Measurements from ENCODE around the gene SPAG8.

The SPAG8 gene

GRCh38 chr9:35839926-35840325 lies 27.9 kb upstream of the SPAG8 start:
- no peak for DNase-seq

GRCh38 chr9:35836595-35836994 lies 24.5 kb upstream of the SPAG8 start:
- DNase-seq, result no peak

GRCh38 chr9:35835766-35836165 lies 23.7 kb upstream of the SPAG8 start:
- DNase-seq, result no peak

GRCh38 chr9:35835216-35835632 lies 23.2 kb upstream of the SPAG8 start:
- DNase-seq, result no peak

GRCh38 chr9:35834260-35835215 lies 22.5 kb upstream of the SPAG8 start:
- no peak for DNase-seq

GRCh38 chr9:35832814-35833213 lies 20.8 kb upstream of the SPAG8 start:
- no peak for DNase-seq

GRCh38 chr9:35831040-35831439 lies 19.0 kb upstream of the SPAG8 start:
- DNase-seq, result no peak

GRCh38 chr9:35829764-35830096 lies 17.7 kb upstream of the SPAG8 start:
- no peak for DNase-seq

GRCh38 chr9:35829084-35829763 lies 17.2 kb upstream of the SPAG8 start, which contains the start of gene TMEM8B:
Gene TMEM8B, plus strand, starts transcription at chr9:35829228. Its CDS starts 220 bp downstream, at chr9:35829448.
- DNase-seq, result peak; percentile 93

GRCh38 chr9:35828716-35829083 lies 16.6 kb upstream of the SPAG8 start, which contains the start of gene FAM221B:
Gene FAM221B, minus strand, starts transcription at chr9:35828732. Its CDS starts 2,571 bp downstream, at chr9:35826161.
- no peak for DNase-seq

- DNase-seq, result no peak
Observed at GRCh38 chr9:35827486-35827885, 15.4 kb upstream of the SPAG8 start.

GRCh38 chr9:35826071-35826701 lies 14.1 kb upstream of the SPAG8 start:
- DNase-seq, result peak; percentile 41 to 64

- DNase-seq, result no peak
Observed at GRCh38 chr9:35822926-35823325, 10.9 kb upstream of the SPAG8 start.

- DNase-seq, result no peak
Observed at GRCh38 chr9:35820076-35820475, 8.0 kb upstream of the SPAG8 start.

GRCh38 chr9:35818341-35818740 lies 6.3 kb upstream of the SPAG8 start:
- DNase-seq, result no peak

GRCh38 chr9:35816708-35817107 lies 4.6 kb upstream of the SPAG8 start:
- DNase-seq, result no peak

- peak; percentile 97 to 98 for DNase-seq
Observed at GRCh38 chr9:35814841-35815543, 2.9 kb upstream of the SPAG8 start, which contains the start of gene HINT2. Gene HINT2, minus strand, starts transcription at chr9:35815042. Its CDS starts 63 bp downstream, at chr9:35814979.

GRCh38 chr9:35814106-35814840 lies 2.2 kb upstream of the SPAG8 start:
- peak; percentile 27 to 28 for DNase-seq

GRCh38 chr9:35813434-35814105 lies 1.5 kb upstream of the SPAG8 start:
- DNase-seq, result no peak

- no peak for DNase-seq
Observed at GRCh38 chr9:35811381-35812024, 559 bp downstream of the SPAG8 start.

- no peak for DNase-seq
Observed at GRCh38 chr9:35810122-35810521, 1.9 kb downstream of the SPAG8 start.

All from CD4-positive, alpha-beta T cell treated with Interleukin-1 beta for 1 hour (primary cell).